Stomach (tissue), 9 donors: ENCODE data around the gene HOXC12. TPM values are rescaled to one million over a fixed set of nuclear protein-coding genes. Genes with fewer than 3 reads are reported as not detected.

Source experiments
- DNase-seq, 2 donors: peaks; one replicate each; pipeline versions ENCODE4 v3.0.0 to v3.0.0-alpha.2; 2013 to 2019
- H3K27ac ChIP-seq, 5 donors: fragments of 200-600 bp in 4 of 5; sonication (generic) in 4 of 5; one replicate each; pipeline ENCODE4 v1.5.1; 2013 to 2019; ENCODE audit warnings: mild to moderate bottlenecking in 1 of 5, moderate library complexity in 1 of 5
- H3K27me3 ChIP-seq, 3 donors: fragments of 200-600 bp; sonication (generic); one replicate each; pipeline ENCODE4 v1.5.1; 2017 to 2019; ENCODE audit warnings: mixed run types in 1 of 3
- H3K36me3 ChIP-seq, 4 donors: fragments of 200-600 bp; sonication (generic); 1 replicate in 3 of 4; 2 replicates in 1 of 4; pipeline ENCODE4 v1.5.1; 2016 to 2019
- H3K4me1 ChIP-seq, 4 donors: fragments of 200-600 bp; sonication (generic); one replicate each; pipeline ENCODE4 v1.5.1; 2016 to 2019
- H3K4me3 ChIP-seq, 4 donors: fragments of 200-600 bp; sonication (generic) in 3 of 4; one replicate each; pipeline ENCODE4 v1.5.1; 2016 to 2019; ENCODE audit warnings: mild to moderate bottlenecking in 1 of 4
- H3K9me3 ChIP-seq, 4 donors: fragments of 200-600 bp; sonication (generic); one replicate each; pipeline ENCODE4 v1.5.1; 2016 to 2019
- EP300 ChIP-seq: sonication (generic); formaldehyde crosslinking; IDR thresholded peaks from one replicate; pipeline ENCODE4 v1.6.1; 2017; ENCODE audit warnings: antibody characterized with exemption
- POLR2A ChIP-seq, 4 donors: fragments of 450-650 bp; IDR thresholded peaks; one replicate each; pipeline ENCODE4 v1.6.1; 2016; ENCODE audit warnings: antibody characterized with exemption in 4 of 4, control low read depth in 2 of 4, mild to moderate bottlenecking in 1 of 4, moderate library complexity in 1 of 4
- POLR2AphosphoS5 ChIP-seq, 3 donors: sonication (generic); formaldehyde crosslinking; IDR thresholded peaks; one replicate each; pipeline ENCODE4 v1.6.1; 2016; ENCODE audit warnings: antibody characterized with exemption in 3 of 3
- WGBS, 5 donors: extraction: QIAGEN DNeasy Blood & Tissue Kit in 3 of 5; methylation state at CpG; one replicate each; pipeline versions ENCODE4 v1.1.5 to v1.1.7; 2013 to 2018; 5-methylcytosine and 5-hydroxymethylcytosine counted together
- intact Hi-C: fragments of 100-400 bp; cut with DNase I; formaldehyde crosslinking; loops from one replicate; pipeline ENCODE4 v1.15.1; 2023; ENCODE audit warnings: low total_unique reads
- polyA plus RNA-seq, 3 donors: library from polyadenylated mRNA; stranded (reverse); fragments of 200-250 nt; gene quantifications; one replicate each; pipeline ENCODE4 v1.2.3, GENCODE V29; 2013
- total RNA-seq, 5 donors: library from RNA; depleted of rRNA; stranded (reverse); fragments of >200 nt; gene quantifications; one replicate each; pipeline versions ENCODE4 v1.1.0 to v1.2.3, GENCODE V29; 2014 to 2016
- TF ChIP-seq, protein P1 (sequence below), 7 experiments: fragments of 450-650 bp in 4 of 7; fragments of 200-600 bp in 3 of 7; sonication (generic) in 3 of 7; IDR thresholded peaks; one replicate each; pipeline ENCODE4 v1.5.1; 2016 to 2019; ENCODE audit warnings: antibody characterized with exemption in 7 of 7, control low read depth in 2 of 7, mild to moderate bottlenecking in 1 of 7
- donor health status: healthy with polysubstance abuse.
- donor health status: Bipolar disorder and iron deficiency.
- donor health status: healthy.

The HOXC12 gene
- total and polyA plus RNA-seq, 8 donors, result not detected

DNA sequence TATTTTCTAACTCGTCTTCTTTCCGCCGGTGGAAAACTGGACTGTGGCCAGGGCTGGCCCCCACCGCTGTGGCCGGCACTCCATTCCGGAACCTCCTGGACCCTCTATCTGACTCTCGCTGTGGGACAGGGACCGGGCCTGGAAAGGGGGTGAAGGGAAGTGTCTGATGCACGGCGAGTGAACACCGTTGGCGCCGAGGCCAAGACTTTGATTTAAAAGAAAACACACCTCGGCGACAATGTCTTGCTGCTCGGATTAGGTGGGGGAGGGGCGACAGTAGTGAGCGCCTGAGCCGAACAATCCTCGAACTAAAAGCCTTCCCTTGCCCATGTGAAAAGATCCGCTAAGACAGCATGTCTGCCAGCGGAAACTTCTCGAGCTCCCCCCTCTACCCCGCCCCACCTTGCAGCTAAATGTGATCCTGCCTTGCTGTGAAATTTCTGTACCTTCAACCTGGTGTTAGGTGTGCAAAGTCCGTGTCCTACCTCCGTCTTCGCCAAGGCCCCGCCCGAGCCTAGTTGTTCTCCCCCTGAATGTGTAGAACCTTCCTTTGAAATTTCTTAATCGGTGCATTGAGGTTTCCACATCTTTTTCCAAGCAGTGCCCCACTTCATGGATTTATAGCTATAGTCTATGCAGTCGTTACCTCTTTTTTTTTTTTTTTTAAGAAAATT lies 20.9 kb downstream of the HOXC12 start:
- intact Hi-C loops, result no loop called here
- H3K27ac ChIP-seq, result no peak overlapping the region
- H3K9me3 ChIP-seq, result peaks cover 0 to 15% (median 0%) of the 10 kb centered on the region in 4 donors
- peaks cover 32 to 100% (median 100%) of the 10 kb centered on the region in 3 donors for H3K27me3 ChIP-seq
- H3K36me3 ChIP-seq, result no peaks in the 10 kb centered on the region
- 7 to 12% (median 12%) methylated on average over 31 of the region's 31 CpGs for WGBS, 5 donors
- H3K4me3 ChIP-seq, result peak overlapping the region in 1 of 4 donors; percentile 43
- no peak for DNase-seq
- TF ChIP-seq EP300 (no peak), POLR2AphosphoS5 (IDR thresholded peaks at IDR 0.05) (no peak), POLR2A (IDR thresholded peaks at IDR 0.05) (no peak)
- TF ChIP-seq, protein P1, sequence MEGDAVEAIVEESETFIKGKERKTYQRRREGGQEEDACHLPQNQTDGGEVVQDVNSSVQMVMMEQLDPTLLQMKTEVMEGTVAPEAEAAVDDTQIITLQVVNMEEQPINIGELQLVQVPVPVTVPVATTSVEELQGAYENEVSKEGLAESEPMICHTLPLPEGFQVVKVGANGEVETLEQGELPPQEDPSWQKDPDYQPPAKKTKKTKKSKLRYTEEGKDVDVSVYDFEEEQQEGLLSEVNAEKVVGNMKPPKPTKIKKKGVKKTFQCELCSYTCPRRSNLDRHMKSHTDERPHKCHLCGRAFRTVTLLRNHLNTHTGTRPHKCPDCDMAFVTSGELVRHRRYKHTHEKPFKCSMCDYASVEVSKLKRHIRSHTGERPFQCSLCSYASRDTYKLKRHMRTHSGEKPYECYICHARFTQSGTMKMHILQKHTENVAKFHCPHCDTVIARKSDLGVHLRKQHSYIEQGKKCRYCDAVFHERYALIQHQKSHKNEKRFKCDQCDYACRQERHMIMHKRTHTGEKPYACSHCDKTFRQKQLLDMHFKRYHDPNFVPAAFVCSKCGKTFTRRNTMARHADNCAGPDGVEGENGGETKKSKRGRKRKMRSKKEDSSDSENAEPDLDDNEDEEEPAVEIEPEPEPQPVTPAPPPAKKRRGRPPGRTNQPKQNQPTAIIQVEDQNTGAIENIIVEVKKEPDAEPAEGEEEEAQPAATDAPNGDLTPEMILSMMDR (IDR thresholded peaks at IDR 0.05), result no peak
- peaks cover 23 to 40% (median 30%) of the 10 kb centered on the region in 4 donors for H3K4me1 ChIP-seq

DNA sequence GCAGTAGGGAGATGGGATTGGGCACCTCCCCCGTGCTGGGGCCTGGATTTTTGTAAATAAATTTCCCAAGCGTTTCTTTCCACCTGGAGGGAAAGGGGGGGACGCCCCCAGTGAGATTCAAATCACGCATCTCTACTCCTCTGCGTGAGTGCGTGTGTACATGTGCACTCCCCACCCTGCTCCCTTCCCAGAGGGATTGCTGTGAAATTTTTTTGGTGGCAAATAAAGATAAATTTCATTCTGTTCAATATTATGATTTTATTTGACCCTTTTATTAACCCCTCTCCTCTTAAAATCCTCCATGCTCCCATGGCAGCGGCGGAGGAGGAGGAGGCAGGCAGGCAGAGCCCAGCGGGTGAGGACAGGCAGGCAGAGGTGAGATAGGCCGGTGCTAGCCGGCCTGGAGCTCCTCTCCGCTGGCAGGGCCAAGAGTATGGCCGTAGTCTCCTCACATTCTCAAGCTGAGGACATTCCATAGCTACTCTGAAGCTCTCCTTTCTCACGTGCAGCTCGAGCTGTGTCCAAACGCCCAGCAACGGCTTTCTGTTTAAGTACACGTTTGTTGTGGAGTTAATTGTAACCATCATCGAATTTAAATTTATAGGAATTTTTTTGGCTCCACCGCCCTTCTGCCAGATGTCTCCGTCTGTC lies 21.6 kb downstream of the HOXC12 start:
- TF ChIP-seq POLR2A (IDR thresholded peaks at IDR 0.05) (no peak), POLR2AphosphoS5 (IDR thresholded peaks at IDR 0.05) (no peak), EP300 (no peak)
- TF ChIP-seq, protein P1 (IDR thresholded peaks at IDR 0.05), result no peak
- H3K27me3 ChIP-seq, result peaks cover 30 to 100% (median 100%) of the 10 kb centered on the region in 3 donors
- H3K36me3 ChIP-seq, result no peaks in the 10 kb centered on the region
- intact Hi-C loops, result no loop called here
- no peak for DNase-seq
- peaks cover 0 to 15% (median 0%) of the 10 kb centered on the region in 4 donors for H3K9me3 ChIP-seq
- H3K4me3 ChIP-seq, result no peak overlapping the region
- H3K4me1 ChIP-seq, result peaks cover 23 to 40% (median 30%) of the 10 kb centered on the region in 4 donors
- H3K27ac ChIP-seq, result no peak overlapping the region
- 16 to 23% (median 17%) methylated on average over 21 of the region's 21 CpGs for WGBS, 5 donors

DNA sequence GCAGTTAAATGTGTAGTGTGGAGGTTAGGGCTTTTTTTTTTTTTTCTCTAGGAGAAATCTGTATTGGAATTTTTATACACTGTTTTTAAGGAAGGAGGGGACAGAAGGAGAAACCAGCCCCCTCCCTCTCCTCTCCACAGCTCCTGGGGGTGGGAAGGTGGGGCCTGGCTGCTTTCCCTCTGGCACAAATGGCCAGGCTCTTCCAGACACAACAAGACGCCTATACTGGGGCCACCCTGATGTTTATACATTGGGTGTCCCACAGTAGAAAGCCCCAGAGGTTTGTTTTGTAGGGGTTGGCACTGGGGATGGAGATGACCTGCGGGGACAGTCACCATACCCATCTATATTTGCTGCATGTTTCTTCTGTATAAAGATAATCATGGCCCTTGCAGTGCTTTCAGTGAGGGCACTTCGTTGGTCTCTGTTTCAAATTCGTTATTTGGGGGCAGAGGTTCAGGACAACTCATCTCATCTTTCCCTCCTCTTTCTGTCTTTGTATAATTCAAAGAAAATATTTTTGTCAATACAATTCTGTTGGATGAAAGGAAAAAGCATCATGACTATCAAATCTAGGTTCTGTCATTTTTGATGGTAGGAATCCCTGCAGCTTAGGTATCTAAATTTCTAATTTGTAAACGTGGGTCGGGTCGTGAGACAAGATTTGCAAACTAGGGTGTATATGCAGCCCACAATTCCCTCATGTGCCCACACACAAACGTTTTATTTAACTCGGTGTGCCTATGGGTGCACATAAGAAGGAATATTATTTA lies 22.3 kb downstream of the HOXC12 start:
- WGBS, 5 donors, result 10 to 19% (median 12%) methylated on average over 9 of the region's 9 CpGs
- Histone ChIP-seq H3K4me1 (peaks cover 23 to 40% (median 30%) of the 10 kb centered on the region in 4 donors), H3K36me3 (no peaks in the 10 kb centered on the region), H3K9me3 (peaks cover 0 to 18% (median under 1%) of the 10 kb centered on the region in 4 donors), H3K27ac (no peak overlapping the region), H3K27me3 (peaks cover 36 to 100% (median 99%) of the 10 kb centered on the region in 3 donors), H3K4me3 (no peak overlapping the region)
- TF ChIP-seq EP300 (no peak), POLR2AphosphoS5 (IDR thresholded peaks at IDR 0.05) (no peak), POLR2A (IDR thresholded peaks at IDR 0.05) (no peak)
- TF ChIP-seq, protein P1 (IDR thresholded peaks at IDR 0.05), result no peak
- no peak for DNase-seq
- intact Hi-C loops, result no loop called here
